GM18499 (cell line): ENCODE data around the gene SPOCK2.

Experiments
- ATAC-seq: cut with Tn5 transposase; IDR thresholded peaks from one replicate; pipeline ENCODE4 v1.9.1; 2021; ENCODE audit warnings: moderate number of reproducible peaks; ENCODE audit not compliant: insufficient read depth, unreplicated experiment

The SPOCK2 gene

GRCh38 chr10:72059843-72060822, 28.2 kb downstream of the SPOCK2 start:
- no peak for ATAC-seq

DNA sequence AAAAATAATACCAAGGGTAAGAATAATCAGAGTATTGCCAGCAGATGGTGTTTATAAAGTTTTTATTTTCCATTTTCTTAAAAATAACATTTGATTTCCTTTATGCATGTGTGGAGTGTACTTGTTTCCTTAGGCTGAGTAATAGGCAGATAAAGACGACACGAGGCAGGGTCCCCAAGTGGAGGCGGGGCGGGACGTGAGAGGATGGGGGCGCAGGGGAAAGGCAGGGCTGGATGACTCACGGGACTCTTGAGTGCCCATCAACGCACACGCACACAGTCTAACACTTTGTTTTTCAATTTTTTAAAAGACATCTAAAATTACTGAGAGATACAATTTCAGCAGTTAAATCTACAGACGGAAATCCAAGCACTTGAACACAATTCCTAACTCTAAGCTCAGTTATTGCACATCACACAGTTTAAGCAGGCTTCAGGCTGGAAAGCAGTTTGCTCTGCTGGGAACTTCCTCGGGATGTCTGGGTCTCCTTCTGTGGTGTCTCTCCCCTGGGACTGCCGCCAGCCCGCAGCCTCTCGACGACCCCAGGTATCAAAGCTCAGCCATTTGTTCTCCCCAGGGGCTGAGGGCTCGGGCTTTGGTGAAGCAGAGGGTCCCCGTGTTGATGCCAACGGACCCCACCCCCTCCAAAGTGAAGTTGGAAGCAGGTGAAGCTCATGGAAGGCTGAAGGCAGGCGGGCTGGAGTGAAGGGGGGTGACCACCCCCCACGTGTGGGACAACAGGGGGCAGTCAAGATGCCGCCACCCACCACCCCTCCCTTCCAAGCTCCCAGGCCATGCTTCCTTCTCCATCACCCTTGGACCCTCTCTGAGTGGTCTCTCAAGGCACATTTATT, 29.1 kb downstream of the SPOCK2 start:
- ATAC-seq = no peak

GRCh38 chr10:72058347-72058898, 29.9 kb downstream of the SPOCK2 start:
- ATAC-seq = no peak

GRCh38 chr10:72056932-72057751, 31.2 kb downstream of the SPOCK2 start:
- no peak for ATAC-seq

DNA sequence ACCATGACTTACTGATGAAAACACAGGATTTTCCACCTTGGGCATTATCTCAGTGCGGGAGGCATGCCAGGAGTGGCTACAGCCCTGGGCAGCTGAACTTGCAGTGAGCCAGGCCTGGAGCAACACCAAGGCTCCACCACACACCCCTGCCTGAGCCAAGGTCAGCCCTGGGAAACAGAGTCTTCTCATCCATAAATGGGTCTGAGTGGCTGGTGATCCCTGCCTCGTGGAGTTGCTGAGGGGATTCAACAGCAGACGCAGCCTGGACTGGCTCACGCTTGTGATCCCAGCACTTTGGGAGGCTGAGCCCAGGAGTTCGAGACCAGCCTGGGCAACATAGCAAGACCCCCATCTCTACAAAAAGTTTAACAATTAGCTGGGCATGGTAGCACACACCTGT, 32.2 kb downstream of the SPOCK2 start:
- ATAC-seq = no peak

GRCh38 chr10:72053690-72054089, 34.7 kb downstream of the SPOCK2 start:
- no peak for ATAC-seq

DNA sequence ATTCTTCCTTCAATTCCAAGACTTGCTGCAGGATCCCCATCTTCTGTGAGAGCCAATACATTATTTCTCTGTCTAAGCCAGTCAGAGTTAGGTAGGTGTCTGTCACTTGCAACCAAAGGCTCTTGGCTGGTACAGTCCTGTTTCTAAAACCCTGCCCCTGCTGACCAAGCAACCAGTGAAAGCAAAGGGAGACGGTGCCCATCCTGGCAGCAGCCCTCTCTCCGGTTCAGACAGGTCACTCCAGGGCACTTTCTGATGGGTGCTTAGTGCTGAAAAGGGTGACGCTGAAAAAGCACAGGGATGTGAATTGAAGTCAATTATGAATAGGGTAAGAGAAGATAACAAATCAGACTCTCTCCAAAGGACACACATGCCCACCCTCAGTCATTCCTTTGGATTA, 37.5 kb downstream of the SPOCK2 start:
- no peak for ATAC-seq

GRCh38 chr10:72049969-72050781, 38.2 kb downstream of the SPOCK2 start:
- ATAC-seq = no peak

GRCh38 chr10:72049472-72049871, 38.9 kb downstream of the SPOCK2 start:
- no peak for ATAC-seq

DNA sequence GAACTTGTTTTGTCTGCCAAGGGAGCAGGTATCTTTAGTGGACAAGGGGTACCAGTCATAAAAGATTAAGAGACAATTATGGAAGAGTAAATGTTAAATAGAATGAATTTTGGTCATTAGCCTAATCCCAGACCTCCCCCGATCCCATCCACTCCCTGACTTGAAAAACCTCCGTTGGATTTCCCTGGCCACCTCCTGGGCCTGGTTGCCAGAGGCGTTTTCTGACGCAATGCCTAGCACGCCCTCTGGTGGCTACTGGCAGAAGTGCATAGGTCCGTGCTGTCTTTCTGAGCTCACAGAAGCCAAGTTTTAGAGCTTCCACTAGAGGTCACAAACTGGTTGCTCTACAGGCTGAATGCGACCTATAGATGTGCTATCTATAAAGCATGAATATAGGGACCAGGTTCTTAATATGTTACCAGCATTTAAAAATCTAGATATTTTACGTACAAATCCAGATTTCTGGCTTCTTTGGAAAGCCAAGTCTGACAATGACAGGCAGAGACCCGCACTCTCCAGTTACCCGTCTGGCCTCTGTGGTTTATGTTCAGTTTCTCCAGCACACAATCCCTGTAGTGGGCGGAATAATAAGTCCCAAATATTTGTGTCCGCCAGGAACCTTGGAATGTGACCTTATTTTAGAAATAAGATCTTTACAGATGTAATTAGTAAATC, 39.8 kb downstream of the SPOCK2 start:
- no peak for ATAC-seq

DNA sequence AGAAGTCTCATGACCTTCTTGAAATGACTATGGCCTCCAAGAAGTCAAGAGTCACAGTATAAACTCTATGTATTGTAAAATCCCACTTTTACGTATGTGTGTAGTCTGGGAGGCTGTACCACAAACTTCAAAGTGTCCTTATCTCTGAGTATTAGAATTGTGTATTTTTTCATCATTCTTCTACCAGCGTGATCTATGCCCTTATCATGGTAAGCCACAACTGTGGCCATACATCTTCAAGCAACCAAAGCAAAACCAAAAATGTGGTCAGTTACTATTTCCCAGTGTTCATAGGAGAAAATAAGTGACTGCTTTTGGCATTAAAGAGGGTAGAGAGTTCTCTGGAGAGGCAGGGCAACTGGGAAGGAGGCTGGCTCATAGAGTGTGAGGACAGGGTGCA, 42.8 kb downstream of the SPOCK2 start:
- no peak for ATAC-seq

DNA sequence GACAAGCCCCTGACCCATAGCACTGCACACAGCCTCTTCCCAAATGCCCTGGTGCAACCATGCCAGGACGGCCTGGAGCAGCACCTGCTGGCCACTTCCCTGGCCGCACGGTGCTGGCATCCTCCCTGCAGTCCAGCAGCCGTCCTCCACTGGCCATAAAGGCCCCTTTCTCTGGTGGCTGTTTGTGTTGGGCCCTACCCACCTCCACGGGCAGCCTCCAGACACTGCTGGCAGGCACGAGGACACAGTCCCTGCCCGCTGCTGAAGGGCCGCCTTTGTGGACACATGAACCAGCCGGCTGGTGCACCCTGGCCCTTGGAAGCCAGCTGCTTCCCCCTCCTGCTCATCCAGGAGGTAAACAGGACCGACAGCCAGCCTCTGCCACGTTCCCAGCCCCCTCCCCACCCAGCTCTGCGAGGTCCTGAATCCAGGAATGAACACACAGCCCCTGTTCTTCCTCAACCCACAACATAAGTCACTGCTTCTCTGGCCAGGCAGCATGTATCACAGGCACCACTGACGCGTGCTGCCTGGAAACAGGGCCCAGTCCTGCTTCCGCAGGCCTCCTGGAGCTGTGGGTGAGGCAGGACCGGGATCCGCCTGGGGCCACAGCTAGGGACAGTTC, 43.8 kb downstream of the SPOCK2 start:
- no peak for ATAC-seq

DNA sequence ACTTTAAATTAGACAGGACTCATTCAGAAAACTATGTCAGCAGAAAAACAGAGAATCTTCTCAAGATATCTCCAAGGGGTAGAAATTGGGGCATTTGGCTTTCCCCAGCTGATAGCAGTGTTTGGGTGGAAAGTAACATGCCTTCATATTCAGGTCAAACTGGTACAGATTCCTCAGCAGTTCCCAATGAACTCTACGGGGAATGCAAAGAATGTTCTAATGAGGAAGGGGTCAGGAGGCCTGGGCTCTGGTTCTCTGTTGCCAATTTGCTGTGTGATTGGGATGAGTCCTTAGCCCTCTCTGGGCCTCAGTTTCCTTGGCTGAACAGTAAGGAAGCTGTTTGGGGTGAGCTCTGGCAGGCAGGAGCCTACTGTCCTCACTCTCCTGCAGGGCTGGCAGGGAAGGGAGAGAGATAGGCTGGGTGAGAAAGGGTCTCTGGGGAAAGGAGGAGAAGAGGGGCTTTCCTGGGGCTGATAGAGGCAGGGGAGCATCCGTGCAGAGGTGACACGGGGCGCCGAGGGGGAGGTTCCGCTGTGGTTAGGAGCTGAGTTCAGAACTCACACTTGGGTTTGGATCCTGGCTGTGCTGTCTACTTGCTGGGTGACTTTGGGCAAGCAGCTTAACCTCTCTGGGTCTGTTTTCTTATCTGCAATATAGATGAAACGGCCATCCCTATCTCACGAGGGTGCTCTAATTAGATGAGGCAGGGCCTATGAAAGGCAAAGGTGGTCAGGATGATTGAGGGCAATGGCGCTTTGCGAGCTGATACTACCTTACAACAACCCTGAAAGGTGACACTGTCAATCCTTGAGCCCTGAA, 45.1 kb downstream of the SPOCK2 start:
- ATAC-seq = no peak

- no peak for ATAC-seq
Measured at GRCh38 chr10:72041491-72041890, 46.9 kb downstream of the SPOCK2 start.

DNA sequence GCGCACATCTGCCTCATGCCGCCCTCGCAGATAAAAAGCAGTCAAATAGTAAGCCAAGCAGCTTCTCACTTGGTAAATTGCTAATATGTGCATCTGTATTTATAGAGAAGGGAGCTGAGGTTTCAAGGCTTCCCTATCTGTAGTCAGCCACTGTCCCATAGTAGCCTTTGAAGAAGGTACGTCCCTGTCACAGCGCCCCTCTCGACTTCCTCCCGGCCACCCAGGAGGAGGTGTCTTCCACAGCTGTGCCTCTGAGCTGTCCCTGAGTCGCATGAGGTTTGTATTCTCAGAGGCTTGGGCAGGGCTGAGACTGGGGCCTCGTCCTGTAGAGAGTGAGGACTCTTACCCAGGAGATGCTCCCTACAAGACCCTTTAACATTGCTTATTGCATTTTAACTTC, 49.0 kb downstream of the SPOCK2 start:
- no peak for ATAC-seq

GRCh38 chr10:72038458-72039001, 49.8 kb downstream of the SPOCK2 start:
- ATAC-seq = no peak

GRCh38 chr10:72037811-72038210, 50.5 kb downstream of the SPOCK2 start:
- no peak for ATAC-seq
